HFFc6 (cell line): ENCODE data around the gene TANK. TPM values are rescaled to one million over a fixed set of nuclear protein-coding genes. Genes with fewer than 3 reads are reported as not detected.

Experiments
- DNase-seq: peaks from one replicate; pipeline ENCODE4 v3.0.0-alpha.2; 2018
- H3K27ac Mint-ChIP-seq: 2 replicates; pipeline ENCODE4 v1.8.0; 2020; ENCODE audit warnings: mild to moderate bottlenecking, mixed read lengths
- H3K27me3 Mint-ChIP-seq: 2 replicates; pipeline ENCODE4 v1.8.0; 2021; ENCODE audit warnings: mild to moderate bottlenecking, moderate library complexity, mixed read lengths; ENCODE audit not compliant: insufficient read depth
- H3K36me3 Mint-ChIP-seq: 2 replicates; pipeline ENCODE4 v1.8.0; 2021; ENCODE audit warnings: low read depth, mixed read lengths
- H3K4me1 Mint-ChIP-seq: 2 replicates; pipeline ENCODE4 v1.8.0; 2020; ENCODE audit warnings: low read depth, mixed read lengths
- H3K4me3 Mint-ChIP-seq: 2 replicates; pipeline ENCODE4 v1.8.0; 2020; ENCODE audit warnings: mild to moderate bottlenecking, moderate library complexity, mixed read lengths
- H3K9me3 Mint-ChIP-seq: 2 replicates; pipeline ENCODE4 v1.8.0; 2020; ENCODE audit warnings: mild to moderate bottlenecking, mixed read lengths
- total RNA-seq, 6 experiments: library from RNA; stranded (reverse); fragmentation: NEBNext Ultra II Directional; extraction: Animal tissue kit (Norgen Biotek cat#: 25700); gene quantifications; 2 replicates in 1 of 6; 3 replicates in 5 of 6; pipeline ENCODE4 v1.2.3, GENCODE V29; 2021
- TF ChIP-seq, protein P1 (sequence below): fragments of 200-600 bp; sonication (generic); IDR thresholded peaks from 2 replicates; pipeline ENCODE4 v1.5.0; 2021; ENCODE audit warnings: antibody characterized with exemption, mild to moderate bottlenecking

Gene TANK
- total RNA-seq, 6 experiments from 2014 or later, result 28.9 to 38.9 (median 36.5) TPM

DNA sequence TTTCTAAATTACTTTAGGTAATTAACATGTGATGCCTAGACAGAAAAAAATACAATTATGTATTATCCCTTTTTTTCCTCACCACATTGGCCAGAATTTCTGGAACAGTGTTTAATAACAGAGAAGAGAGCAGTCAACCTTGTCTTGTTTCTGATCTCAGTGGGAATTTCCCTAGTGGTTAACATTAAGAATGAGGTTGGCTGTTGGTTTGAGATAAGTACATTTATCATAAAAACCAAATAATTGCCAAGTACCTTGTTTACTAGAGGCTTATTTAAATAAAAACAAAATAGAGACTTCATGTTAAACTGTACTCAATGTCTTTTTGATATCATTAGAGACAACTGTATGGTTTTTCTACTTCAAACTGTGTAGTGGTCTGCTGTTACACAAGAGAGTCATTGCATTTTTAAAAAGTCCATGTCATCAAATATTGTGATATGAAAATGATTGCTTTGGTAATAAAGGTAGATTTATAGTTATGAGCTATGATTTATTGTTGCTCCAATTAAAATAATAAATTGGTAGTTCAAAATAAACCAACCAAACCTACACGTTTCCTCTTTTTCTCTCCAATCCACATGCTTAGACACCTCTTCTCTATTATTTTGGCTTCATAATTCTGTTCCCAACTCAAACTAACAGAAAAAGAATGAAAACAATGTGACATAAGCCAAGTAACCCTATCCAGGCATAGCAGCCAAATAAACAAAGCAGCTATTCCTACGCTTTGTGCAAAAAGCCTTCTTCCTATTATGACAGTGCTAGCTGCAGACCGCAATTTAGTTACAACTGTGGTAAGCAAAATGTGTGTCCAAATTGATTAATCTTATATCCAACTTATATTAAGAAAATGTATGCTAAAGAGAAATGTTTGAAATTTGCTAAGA is 20.9 kb upstream of the TANK start:
- no peaks in the 10 kb centered on the region for H3K27me3 Mint-ChIP-seq

DNA sequence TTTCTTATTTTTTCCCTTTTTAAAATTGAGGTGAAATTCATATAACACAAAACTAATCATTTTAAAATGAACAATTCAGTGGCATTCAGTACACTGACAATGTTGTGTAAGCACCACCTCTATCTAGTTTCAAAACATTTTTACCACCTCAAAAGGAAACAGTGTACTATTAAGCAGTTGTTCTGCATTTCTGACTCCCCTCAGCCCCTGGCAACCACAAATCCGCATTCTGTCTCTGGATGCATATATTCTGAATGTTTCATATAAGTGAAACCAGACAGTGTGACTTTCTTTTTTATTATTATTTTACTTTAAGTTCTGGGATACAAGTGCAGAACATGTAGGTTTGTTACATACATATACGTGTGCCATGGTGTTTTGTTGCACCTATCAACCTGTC is 19.2 kb upstream of the TANK start:
- H3K36me3 Mint-ChIP-seq, result no peaks in the 10 kb centered on the region; the same call in 1 of the 2 replicates
- peaks cover 21% of the 10 kb centered on the region for H3K4me1 Mint-ChIP-seq
- H3K4me3 Mint-ChIP-seq, result no peak overlapping the region
- no peak overlapping the region for H3K27ac Mint-ChIP-seq
- TF ChIP-seq, protein P1, sequence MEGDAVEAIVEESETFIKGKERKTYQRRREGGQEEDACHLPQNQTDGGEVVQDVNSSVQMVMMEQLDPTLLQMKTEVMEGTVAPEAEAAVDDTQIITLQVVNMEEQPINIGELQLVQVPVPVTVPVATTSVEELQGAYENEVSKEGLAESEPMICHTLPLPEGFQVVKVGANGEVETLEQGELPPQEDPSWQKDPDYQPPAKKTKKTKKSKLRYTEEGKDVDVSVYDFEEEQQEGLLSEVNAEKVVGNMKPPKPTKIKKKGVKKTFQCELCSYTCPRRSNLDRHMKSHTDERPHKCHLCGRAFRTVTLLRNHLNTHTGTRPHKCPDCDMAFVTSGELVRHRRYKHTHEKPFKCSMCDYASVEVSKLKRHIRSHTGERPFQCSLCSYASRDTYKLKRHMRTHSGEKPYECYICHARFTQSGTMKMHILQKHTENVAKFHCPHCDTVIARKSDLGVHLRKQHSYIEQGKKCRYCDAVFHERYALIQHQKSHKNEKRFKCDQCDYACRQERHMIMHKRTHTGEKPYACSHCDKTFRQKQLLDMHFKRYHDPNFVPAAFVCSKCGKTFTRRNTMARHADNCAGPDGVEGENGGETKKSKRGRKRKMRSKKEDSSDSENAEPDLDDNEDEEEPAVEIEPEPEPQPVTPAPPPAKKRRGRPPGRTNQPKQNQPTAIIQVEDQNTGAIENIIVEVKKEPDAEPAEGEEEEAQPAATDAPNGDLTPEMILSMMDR, result no peak
- H3K9me3 Mint-ChIP-seq, result no peaks in the 10 kb centered on the region; the same call in 1 of the 2 replicates
- no peaks in the 10 kb centered on the region for H3K27me3 Mint-ChIP-seq
- DNase-seq, result no peak

More for the DNA sequence above, 20.9 kb upstream of the TANK start:
- TF ChIP-seq, protein P1, result peak; percentile 15; the same call in 1 of the 2 replicates
- DNase-seq, result peak; percentile 23
- H3K27ac Mint-ChIP-seq, result no peak overlapping the region
- no peak overlapping the region for H3K4me3 Mint-ChIP-seq
- H3K4me1 Mint-ChIP-seq, result peaks cover 34% of the 10 kb centered on the region
- no peaks in the 10 kb centered on the region; the same call in 1 of the 2 replicates for H3K36me3 Mint-ChIP-seq
- no peaks in the 10 kb centered on the region; the same call in 1 of the 2 replicates for H3K9me3 Mint-ChIP-seq

DNA sequence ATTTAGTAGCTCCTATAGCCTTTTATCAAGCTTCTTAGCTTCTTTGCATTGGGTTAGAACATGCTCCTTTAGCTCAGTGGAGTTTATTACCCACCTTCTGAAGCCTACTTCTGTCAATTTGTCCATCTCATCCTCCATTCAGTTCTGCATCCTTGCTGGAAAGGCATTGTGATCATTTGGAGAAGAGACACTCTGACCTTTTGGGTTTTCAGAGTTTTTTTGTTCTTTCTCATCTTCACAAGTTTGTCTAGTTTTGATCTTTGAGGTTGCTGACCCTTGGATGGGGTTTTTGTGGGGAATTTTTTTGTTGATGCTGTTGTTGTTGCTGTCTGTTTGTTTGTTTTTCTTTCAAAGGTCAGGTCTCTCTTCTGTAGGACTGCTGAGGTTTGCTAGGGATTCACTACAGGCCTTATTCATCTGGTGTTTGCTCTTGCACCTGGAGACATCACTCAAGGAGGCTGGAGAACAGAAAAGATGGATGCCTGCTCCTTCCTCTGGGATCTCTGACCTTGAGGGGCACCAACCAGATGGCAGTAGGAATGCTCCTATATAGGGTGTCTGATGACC is 13.9 kb upstream of the TANK start:
- Mint-ChIP-seq H3K27me3 (no peaks in the 10 kb centered on the region; the same call in 1 of the 2 replicates), H3K9me3 (peaks cover 37% of the 10 kb centered on the region), H3K4me3 (no peak overlapping the region), H3K36me3 (peaks cover 26% of the 10 kb centered on the region), H3K27ac (no peak overlapping the region), H3K4me1 (no peaks in the 10 kb centered on the region)
- no peak for DNase-seq
- TF ChIP-seq, protein P1, result no peak

DNA sequence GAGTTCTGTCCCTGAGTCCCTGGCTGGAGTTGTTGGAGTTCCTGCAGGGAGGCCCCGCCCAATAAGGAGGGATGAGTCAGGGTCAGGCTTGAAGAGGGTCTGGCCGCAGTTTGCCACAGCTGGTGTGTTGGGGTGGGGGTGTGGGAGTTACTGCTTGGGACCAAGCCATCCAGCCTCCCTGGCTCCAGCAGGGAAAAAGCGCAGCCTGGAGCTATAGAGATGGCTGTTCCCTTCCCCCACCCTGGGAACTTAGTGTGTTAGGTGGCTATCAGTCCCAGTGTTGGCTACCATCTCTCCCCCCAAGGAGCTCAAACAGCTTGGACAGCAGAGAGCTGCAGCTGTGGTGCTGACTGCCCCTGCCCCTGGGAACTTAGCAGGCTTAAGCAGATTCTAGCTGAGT is 13.2 kb upstream of the TANK start:
- TF ChIP-seq, protein P1, result no peak
- Mint-ChIP-seq H3K36me3 (peaks cover 33% of the 10 kb centered on the region), H3K27me3 (no peaks in the 10 kb centered on the region; the same call in 1 of the 2 replicates)

DNA sequence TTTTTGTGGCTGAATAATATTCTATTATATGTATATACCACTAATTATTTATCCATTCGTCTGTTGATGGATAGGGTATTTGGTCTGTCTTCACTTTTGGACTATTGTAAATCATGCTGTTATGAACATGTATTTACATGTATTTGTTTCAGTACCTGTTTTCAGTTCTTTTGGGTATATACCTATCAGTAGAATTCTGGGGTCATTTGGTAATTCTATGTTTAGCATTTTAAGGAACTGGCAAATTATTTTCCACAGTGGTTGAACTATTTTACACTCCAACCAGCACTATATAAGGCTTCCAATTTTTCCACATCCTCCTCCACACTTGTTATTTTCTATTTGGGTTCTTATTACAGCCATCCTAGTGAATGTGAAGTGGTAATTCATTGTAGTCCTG is 12.4 kb upstream of the TANK start:
- Mint-ChIP-seq H3K27ac (no peak overlapping the region), H3K4me1 (no peaks in the 10 kb centered on the region), H3K9me3 (peaks cover 49% of the 10 kb centered on the region), H3K4me3 (no peak overlapping the region), H3K27me3 (no peaks in the 10 kb centered on the region; the same call in 1 of the 2 replicates), H3K36me3 (peaks cover 40% of the 10 kb centered on the region)
- TF ChIP-seq, protein P1, result no peak
- no peak for DNase-seq

More for the DNA sequence above, 13.2 kb upstream of the TANK start:
- Mint-ChIP-seq H3K9me3 (peaks cover 43% of the 10 kb centered on the region), H3K4me1 (no peaks in the 10 kb centered on the region), H3K27ac (no peak overlapping the region), H3K4me3 (no peak overlapping the region)
- no peak for DNase-seq
